Left kidney (tissue), 2 donors: ENCODE data around the gene C11orf71. TPM values are rescaled to one million over a fixed set of nuclear protein-coding genes. Genes with fewer than 3 reads are reported as not detected.

ENCODE experiments used
- DNase-seq: peaks from one replicate; pipeline ENCODE4 v3.0.0-alpha.2; 2013
- polyA plus RNA-seq: library from polyadenylated mRNA; unstranded; fragments of 120-200 nt; gene quantifications from one replicate; pipeline ENCODE4 v1.2.1, GENCODE V29; 2013; ENCODE audit not compliant: insufficient read length

Gene C11orf71
- polyA plus RNA-seq, 1 donor = 17.5 TPM

DNA sequence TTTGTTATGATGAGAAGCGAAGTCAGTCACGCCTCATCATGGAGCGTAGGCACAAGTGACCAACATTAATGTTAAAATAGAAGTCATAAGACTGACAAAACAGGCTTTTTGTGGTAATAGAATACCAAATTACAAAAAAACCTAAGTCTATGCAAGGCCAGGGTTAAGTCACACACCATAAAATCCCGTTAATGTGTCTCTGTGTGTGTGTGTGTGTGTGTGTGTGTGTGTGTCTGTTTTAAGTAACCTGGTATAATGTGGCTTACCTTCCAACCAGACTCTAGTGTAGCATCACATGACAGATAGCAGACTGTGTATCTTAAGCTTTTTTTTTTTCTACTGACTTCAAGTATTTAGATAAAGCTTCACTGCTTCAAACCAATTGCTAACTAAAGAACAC is 38.0 kb downstream of the C11orf71 start:
- DNase-seq = no peak

DNA sequence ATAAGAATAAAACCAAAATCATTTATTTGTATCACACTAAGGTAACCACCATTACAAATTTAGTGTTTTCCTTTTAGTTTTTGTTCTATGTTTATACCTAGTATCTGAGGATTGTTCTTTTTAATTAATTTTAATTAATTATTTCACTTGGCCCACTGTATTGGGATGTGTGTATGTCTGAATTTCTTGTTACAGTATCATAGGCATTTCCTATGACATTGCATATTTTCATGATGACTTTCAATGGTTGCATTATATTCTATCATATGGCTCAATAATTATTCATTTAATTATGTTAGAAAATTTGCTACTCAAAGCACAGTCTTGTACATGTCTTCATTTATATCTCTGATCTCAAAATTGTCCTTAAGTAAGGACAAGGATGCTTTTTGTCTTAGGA is 41.0 kb downstream of the C11orf71 start:
- no peak for DNase-seq

GRCh38 chr11:114358716-114359115 is 41.6 kb downstream of the C11orf71 start:
- DNase-seq = no peak

GRCh38 chr11:114354076-114354475 is 46.2 kb downstream of the C11orf71 start:
- no peak for DNase-seq

DNA sequence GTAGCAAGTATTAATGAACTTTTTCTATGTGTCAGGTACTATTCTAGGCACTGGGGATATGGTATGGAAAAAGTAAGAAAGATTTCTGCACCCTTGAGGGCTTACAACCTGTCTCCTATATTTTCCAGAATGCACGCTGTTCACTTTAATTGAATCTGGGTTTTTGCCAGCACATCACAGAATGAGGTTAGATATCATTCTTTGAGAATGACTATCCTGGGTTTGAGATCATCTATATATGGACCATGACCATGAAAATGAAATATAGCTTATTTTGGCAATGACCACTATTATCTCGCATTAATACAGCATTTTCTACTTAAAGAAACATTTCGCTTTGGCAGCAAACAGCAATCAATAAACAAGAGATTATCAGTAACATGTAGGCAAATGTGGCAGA is 46.9 kb downstream of the C11orf71 start:
- no peak for DNase-seq

DNA sequence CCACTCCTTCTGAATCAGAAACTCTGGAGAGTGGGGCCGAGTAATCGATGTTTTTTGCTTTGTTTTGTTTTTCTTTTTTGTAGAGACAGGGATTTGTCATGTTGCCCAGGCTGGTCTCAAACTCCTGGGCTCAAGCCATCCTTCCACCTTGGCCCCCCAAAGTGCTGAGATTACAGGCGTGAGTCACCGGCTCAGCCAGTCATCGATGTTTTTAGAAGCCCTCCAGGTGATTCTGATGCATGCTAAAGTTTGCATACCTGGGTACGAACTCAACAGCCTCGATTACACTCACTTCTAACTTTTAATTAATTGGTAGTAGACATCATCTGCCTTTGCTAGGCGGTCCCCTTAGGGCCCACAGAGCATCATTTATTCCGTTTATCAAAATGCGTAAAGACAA is 50.3 kb downstream of the C11orf71 start:
- no peak for DNase-seq

Other genes starting within 250 kb of the C11orf71 start
- 0.48 TPM for gene NNMT, start 104.1 kb downstream of the C11orf71 start, polyA plus RNA-seq
- gene RBM7, start 155 bp upstream of the C11orf71 start, polyA plus RNA-seq = 58.4 TPM
- gene REXO2, start 39.0 kb upstream of the C11orf71 start, polyA plus RNA-seq = 128 TPM
- gene NXPE1, start 159.4 kb upstream of the C11orf71 start, polyA plus RNA-seq = 0.10 TPM
- not detected for gene NXPE4, start 195.3 kb upstream of the C11orf71 start, polyA plus RNA-seq